Upper lobe of right lung (tissue), 1 donor: ENCODE data around the gene IL1RAP. TPM values are rescaled to one million over a fixed set of nuclear protein-coding genes. Genes with fewer than 3 reads are reported as not detected.

ENCODE experiments used
- ATAC-seq: fragments of 200-7000 bp; cut with Tn5 transposase; one replicate; pipeline ENCODE4 v1.9.1; 2020; ENCODE audit warnings: mild to moderate bottlenecking, moderate library complexity
- DNase-seq: peaks from one replicate; pipeline ENCODE4 v3.0.0-alpha.2; 2020
- H3K27ac ChIP-seq: fragments of 200-600 bp; one replicate; pipeline ENCODE4 v1.8.0; 2022
- H3K27me3 ChIP-seq: fragments of 200-600 bp; one replicate; pipeline ENCODE4 v1.8.0; 2022; ENCODE audit warnings: mild to moderate bottlenecking
- H3K36me3 ChIP-seq: fragments of 200-600 bp; one replicate; pipeline ENCODE4 v1.8.0; 2022
- H3K4me1 ChIP-seq: fragments of 200-600 bp; one replicate; pipeline ENCODE4 v1.8.0; 2022
- H3K4me3 ChIP-seq: fragments of 200-600 bp; one replicate; pipeline ENCODE4 v1.8.0; 2022; ENCODE audit warnings: mild to moderate bottlenecking
- H3K9me3 ChIP-seq: fragments of 200-600 bp; one replicate; pipeline ENCODE4 v1.8.0; 2022
- intact Hi-C: fragments of 100-400 bp; cut with DNase I; formaldehyde crosslinking; loops from one replicate; pipeline ENCODE4 v1.11.0; 2022
- total RNA-seq: library from RNA; stranded (reverse); fragmentation: NEBNext Ultra II Directional; extraction: Animal tissue kit (Norgen Biotek cat#: 25700); gene quantifications from one replicate; pipeline ENCODE4 v1.2.1, GENCODE V29; 2021
- TF ChIP-seq, protein P1 (sequence below): fragments of 200-600 bp; IDR thresholded peaks from one replicate; pipeline ENCODE4 v1.8.0; 2022; ENCODE audit warnings: antibody characterized with exemption
- donor health status: DM: no; HTN: yes; CAD: no; lungs with severe emphysema.

IL1RAP gene
- total RNA-seq, 1 donor from 2014 or later = 34.6 TPM

DNA sequence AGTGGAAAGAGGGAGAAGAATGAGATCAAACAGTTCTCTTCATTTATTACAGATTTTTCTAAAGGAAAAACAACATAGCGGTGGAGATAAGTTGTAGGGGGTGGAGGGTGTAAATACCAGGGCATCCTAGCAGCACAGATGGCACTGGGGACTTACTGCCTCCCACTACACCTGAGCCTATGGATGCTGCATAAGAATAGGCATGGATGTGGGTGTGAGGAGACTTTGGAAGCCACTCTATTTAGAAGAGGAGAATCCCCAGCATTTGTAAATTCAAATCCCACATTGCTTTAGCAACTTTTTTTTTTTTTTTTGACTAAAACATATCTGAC lies 27.4 kb upstream of the IL1RAP start:
- no peak overlapping the region for H3K27ac ChIP-seq
- no peaks in the 10 kb centered on the region for H3K4me1 ChIP-seq
- intact Hi-C loops = no loop called here
- no peaks in the 10 kb centered on the region for H3K27me3 ChIP-seq
- DNase-seq = no peak
- TF ChIP-seq, protein P1, sequence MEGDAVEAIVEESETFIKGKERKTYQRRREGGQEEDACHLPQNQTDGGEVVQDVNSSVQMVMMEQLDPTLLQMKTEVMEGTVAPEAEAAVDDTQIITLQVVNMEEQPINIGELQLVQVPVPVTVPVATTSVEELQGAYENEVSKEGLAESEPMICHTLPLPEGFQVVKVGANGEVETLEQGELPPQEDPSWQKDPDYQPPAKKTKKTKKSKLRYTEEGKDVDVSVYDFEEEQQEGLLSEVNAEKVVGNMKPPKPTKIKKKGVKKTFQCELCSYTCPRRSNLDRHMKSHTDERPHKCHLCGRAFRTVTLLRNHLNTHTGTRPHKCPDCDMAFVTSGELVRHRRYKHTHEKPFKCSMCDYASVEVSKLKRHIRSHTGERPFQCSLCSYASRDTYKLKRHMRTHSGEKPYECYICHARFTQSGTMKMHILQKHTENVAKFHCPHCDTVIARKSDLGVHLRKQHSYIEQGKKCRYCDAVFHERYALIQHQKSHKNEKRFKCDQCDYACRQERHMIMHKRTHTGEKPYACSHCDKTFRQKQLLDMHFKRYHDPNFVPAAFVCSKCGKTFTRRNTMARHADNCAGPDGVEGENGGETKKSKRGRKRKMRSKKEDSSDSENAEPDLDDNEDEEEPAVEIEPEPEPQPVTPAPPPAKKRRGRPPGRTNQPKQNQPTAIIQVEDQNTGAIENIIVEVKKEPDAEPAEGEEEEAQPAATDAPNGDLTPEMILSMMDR = no peak
- H3K9me3 ChIP-seq = no peaks in the 10 kb centered on the region
- no peak overlapping the region for H3K4me3 ChIP-seq
- H3K36me3 ChIP-seq = no peaks in the 10 kb centered on the region
- ATAC-seq = no peak

DNA sequence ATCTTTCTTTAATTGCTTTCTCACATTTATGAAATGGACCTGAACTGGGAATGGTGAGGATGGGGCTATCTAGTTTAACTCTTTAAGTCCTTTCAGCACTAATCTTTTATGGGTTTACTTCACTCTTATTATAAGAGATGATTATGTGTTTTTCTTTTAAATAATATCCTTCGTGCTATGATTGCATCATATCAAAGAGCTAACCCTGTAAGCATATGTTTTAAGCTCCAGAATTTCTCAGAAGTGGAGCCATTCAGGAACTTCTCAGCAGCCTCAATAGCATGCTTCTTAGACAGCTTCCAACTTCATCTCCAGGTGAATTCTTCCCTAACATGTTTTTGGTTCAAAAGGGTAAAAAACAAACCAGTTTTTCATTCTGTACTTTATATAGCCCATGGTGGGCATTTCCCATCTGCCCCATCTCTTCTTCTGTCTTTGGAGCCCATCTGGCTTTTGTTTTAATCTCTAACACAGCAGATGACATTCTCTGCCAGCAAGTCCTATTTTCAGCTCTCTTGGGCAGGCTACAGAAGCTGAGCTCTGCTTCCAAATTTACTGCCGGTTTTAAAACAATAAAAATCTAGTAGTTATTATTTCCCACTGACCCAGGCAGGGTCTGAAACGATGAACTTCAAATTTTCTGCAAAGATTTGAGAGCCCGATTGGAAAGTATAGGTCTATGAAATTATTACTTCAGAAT lies 26.8 kb upstream of the IL1RAP start:
- TF ChIP-seq, protein P1 = no peak

DNA sequence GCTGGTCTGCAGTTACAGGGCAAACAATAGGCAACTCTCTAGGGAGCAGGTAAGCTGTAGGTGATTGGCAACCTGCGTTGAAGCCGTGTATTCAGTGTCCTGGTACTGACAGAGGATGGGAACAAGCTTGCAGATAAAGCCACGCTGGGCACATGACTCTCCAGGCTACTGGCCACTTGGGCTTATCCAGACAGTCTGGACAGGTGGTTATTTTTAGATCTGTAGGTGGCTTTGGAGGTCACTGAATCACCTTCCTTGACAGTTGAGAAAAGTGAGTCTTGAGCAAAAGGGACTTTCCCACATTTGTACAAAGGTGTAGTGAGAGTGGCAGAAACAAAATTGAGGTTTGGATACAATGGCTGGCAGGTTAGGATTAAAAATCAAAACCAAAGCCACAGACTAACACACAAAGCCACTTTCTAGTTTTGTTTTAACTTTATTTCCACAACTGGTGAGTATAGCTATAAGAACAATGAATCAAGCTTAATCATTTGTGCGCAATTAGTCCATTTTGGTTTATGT lies 22.3 kb upstream of the IL1RAP start:
- H3K27me3 ChIP-seq = no peaks in the 10 kb centered on the region
- H3K27ac ChIP-seq = no peak overlapping the region
- ATAC-seq (no peak), DNase-seq (no peak)
- TF ChIP-seq, protein P1 = no peak
- H3K4me3 ChIP-seq = no peak overlapping the region
- H3K9me3 ChIP-seq = no peaks in the 10 kb centered on the region
- H3K4me1 ChIP-seq = no peaks in the 10 kb centered on the region
- H3K36me3 ChIP-seq = no peaks in the 10 kb centered on the region
- intact Hi-C loops = no loop called here

More for the DNA sequence above, 26.8 kb upstream of the IL1RAP start:
- Histone ChIP-seq H3K9me3 (no peaks in the 10 kb centered on the region), H3K36me3 (no peaks in the 10 kb centered on the region), H3K4me3 (no peak overlapping the region), H3K27ac (no peak overlapping the region), H3K27me3 (no peaks in the 10 kb centered on the region), H3K4me1 (no peaks in the 10 kb centered on the region)
- intact Hi-C loops = no loop called here
- DNase-seq (no peak), ATAC-seq (no peak)

DNA sequence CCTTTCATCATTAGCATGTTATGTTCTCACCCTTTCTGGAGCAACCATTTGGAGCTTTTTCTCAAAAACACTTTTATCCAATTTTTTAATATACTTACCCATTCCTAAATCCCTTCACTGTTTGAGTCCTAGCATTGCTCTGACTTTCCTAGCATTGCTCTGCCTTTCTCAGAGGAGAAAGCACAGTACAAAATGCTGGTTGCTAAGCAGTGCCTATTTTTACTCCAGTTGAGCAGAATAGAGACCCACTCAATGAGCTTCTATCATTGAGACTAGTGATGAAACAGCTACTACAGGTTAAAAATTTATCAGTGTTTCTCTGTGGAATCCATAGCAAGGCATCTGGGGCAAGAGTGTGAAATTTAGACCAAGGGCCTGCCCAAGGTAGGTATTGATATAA lies 21.8 kb upstream of the IL1RAP start:
- H3K27me3 ChIP-seq = no peaks in the 10 kb centered on the region
- H3K4me1 ChIP-seq = no peaks in the 10 kb centered on the region
- no peaks in the 10 kb centered on the region for H3K36me3 ChIP-seq
- ATAC-seq (no peak), DNase-seq (no peak)
- no peak overlapping the region for H3K27ac ChIP-seq
- intact Hi-C loops = no loop called here
- no peaks in the 10 kb centered on the region for H3K9me3 ChIP-seq
- TF ChIP-seq, protein P1 = no peak
- no peak overlapping the region for H3K4me3 ChIP-seq

DNA sequence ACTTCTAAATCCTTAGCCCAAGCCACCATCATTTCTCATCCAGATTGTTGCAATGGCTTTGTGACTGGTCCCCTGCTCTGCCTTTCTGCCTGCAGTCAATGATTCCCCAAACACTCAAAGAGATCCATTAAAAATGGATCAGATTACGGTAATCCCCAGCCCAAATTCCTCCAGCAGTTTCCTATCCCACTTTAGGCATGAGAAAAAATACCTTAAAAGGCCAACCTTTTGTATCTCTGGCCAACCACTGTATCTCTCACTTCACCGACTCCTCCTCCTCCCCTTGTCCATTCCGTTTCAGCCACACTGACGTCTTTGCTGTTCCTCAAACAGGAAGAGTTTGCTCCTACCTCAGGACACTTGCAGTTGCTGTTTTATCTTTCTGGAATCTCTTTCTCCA lies 20.9 kb upstream of the IL1RAP start:
- TF ChIP-seq, protein P1 = no peak
- ATAC-seq = no peak
- no peaks in the 10 kb centered on the region for H3K4me1 ChIP-seq
- DNase-seq = no peak
- H3K27me3 ChIP-seq = no peaks in the 10 kb centered on the region
- H3K4me3 ChIP-seq = no peak overlapping the region
- H3K9me3 ChIP-seq = no peaks in the 10 kb centered on the region
- intact Hi-C loops = no loop called here
- no peaks in the 10 kb centered on the region for H3K36me3 ChIP-seq
- H3K27ac ChIP-seq = no peak overlapping the region
